Activated naive CD4-positive, alpha-beta T cell treated with anti-CD3 and anti-CD28 coated beads for 36 hours (primary cell): Measurements from ENCODE around the gene CFAP65. TPM values are rescaled to one million over a fixed set of nuclear protein-coding genes. Genes with fewer than 3 reads are reported as not detected.

Experiments used
- CTCF ChIA-PET: fragments of 350-600 bp; sonication (Branson Sonifier 250); formaldehyde crosslinking; loops from one replicate; lab custom pipeline; 2021; ENCODE audit warnings: antibody characterized with exemption; lab: Charles Lee
- DNase-seq: peaks from one replicate; pipeline ENCODE4 v3.0.0-alpha.2; 2020
- H3K27ac Mint-ChIP-seq: one replicate; pipeline ENCODE4 v1.8.0; 2021; ENCODE audit warnings: mild to moderate bottlenecking, mixed read lengths
- H3K27me3 Mint-ChIP-seq: one replicate; pipeline ENCODE4 v1.8.0; 2021; ENCODE audit warnings: low read depth, mixed read lengths
- H3K36me3 Mint-ChIP-seq: one replicate; pipeline ENCODE4 v1.8.0; 2021; ENCODE audit warnings: low read depth, mixed read lengths
- H3K4me1 Mint-ChIP-seq: one replicate; pipeline ENCODE4 v1.8.0; 2021; ENCODE audit warnings: low read depth, mixed read lengths
- H3K4me3 Mint-ChIP-seq: one replicate; pipeline ENCODE4 v1.8.0; 2021; ENCODE audit warnings: mild to moderate bottlenecking, moderate library complexity, mixed read lengths
- H3K9me3 Mint-ChIP-seq: one replicate; pipeline ENCODE4 v1.8.0; 2021; ENCODE audit warnings: mixed read lengths
- intact Hi-C: fragments of 100-400 bp; cut with micrococcal nuclease; formaldehyde crosslinking; loops from one replicate; pipeline ENCODE4 v1.15.1; 2023
- total RNA-seq, 2 experiments: library from RNA; stranded (reverse); gene quantifications; one replicate each; pipeline ENCODE4 v1.2.3, GENCODE V29; 2021

CFAP65 gene
- total RNA-seq, 2 experiments from 2014 or later = not detected

DNA sequence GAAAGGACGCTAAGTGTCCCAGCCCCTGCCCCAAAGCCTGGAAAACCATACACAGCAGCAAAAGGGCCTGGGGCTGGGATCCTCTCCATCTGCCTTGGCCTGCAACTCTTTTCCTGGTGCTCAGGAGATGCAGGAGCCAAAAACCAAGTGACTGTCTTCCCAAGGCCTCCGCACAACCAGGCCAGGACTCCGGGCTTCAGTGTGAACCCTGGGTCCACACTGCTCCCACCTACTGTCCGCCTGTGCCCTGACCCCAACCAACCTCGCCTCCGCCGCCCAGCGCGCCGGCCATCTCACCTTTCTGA is 57.4 kb downstream of the CFAP65 start:
- H3K9me3 Mint-ChIP-seq = no peaks in the 10 kb centered on the region
- H3K36me3 Mint-ChIP-seq = no peaks in the 10 kb centered on the region
- H3K4me1 Mint-ChIP-seq = peaks cover 33% of the 10 kb centered on the region
- peaks cover 70% of the 10 kb centered on the region for H3K27me3 Mint-ChIP-seq
- no peak overlapping the region for H3K27ac Mint-ChIP-seq
- no peak for DNase-seq
- H3K4me3 Mint-ChIP-seq = no peak overlapping the region
- CTCF ChIA-PET = interaction anchor here (1.2 to 4.4 kb wide), 3 partner anchors 10 to 22 kb away, joined by 3 to 63 read pairs (median 3); no protein-coding TSS in a partner anchor
- intact Hi-C loops = no loop called here

DNA sequence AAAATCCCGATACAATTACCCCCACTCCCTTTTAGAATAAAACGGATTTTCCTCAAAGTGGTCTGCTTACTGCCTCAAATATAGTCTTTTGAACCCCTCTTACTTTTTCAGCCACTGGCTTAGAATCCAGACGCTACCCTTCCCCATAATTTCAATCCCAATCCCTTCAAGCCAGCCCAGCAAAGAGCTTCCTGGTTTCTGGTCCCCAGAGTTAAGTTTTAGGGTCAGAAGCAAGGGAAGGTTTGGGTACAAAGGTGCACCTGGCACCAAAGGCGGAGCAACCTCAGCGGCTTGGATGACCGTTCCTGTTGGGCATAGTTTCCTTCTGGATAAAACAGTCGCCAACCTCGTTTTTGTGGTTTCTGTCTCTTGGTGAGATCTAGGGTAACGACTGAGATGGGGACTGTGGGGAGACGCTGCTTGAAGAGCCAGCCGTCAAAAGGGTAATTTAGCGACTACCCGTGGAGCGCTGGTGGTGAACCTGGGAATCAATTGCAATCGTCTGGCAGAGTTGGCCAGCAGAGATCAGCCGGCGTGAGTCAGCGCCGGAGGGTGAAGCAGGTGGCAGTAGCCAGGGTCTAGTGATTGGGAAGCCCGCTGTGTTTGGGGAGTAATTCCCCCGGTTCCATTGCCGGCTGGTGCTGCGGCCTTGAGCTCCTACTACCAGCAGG is 57.9 kb downstream of the CFAP65 start:
- H3K9me3 Mint-ChIP-seq = no peaks in the 10 kb centered on the region
- intact Hi-C loops = no loop called here
- no peaks in the 10 kb centered on the region for H3K36me3 Mint-ChIP-seq
- H3K27me3 Mint-ChIP-seq = peaks cover 68% of the 10 kb centered on the region
- H3K27ac Mint-ChIP-seq = no peak overlapping the region
- CTCF ChIA-PET = interaction anchor here (1.2 to 4.4 kb wide), 3 partner anchors 13 to 22 kb away, joined by 3 to 63 read pairs (median 3); no protein-coding TSS in a partner anchor
- H3K4me1 Mint-ChIP-seq = peaks cover 33% of the 10 kb centered on the region
- DNase-seq = no peak
- no peak overlapping the region for H3K4me3 Mint-ChIP-seq

DNA sequence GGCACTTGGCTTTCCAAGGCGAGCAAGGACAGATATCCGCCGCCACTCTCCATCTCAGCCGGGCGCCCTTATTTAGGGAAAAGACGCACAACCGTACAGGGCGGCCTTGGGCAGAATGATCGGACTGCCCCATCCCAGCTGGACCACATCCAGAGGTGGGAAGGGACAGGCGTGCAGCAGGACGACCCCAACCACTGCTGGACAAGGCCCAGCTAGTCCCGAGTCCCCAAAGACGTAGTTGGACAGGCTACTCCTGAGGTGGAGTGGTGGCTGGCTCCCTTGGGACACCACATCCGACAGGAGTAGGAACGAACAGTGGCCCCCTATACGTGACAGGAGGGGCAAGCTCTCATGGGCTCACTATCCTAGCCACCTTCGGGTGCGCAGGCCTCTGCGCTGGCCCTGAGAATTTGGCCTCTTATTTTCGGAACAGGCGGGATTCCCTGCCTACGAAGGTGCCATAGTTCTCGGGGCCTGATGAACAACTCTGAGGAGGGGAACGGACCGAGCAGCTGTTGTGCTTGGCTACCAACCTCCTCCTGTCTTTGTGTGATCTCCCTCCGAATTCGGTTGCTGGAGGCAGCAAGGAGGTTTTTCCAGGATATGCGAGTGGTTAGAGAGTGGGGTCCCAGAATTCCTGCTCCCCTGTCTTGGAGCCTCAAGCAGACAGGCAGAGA is 58.6 kb downstream of the CFAP65 start:
- Mint-ChIP-seq H3K4me3 (peak overlapping the region; percentile 15), H3K4me1 (peaks cover 33% of the 10 kb centered on the region), H3K9me3 (no peaks in the 10 kb centered on the region), H3K27me3 (peaks cover 69% of the 10 kb centered on the region), H3K27ac (no peak overlapping the region), H3K36me3 (no peaks in the 10 kb centered on the region)
- no peak for DNase-seq
- intact Hi-C loops = no loop called here
- CTCF ChIA-PET = interaction anchor here (0.5 to 4.4 kb wide), 8 partner anchors 14 to 1086 kb away, joined by 3 to 63 read pairs (median 4); partner anchors contain the start of gene CDK5R2

DNA sequence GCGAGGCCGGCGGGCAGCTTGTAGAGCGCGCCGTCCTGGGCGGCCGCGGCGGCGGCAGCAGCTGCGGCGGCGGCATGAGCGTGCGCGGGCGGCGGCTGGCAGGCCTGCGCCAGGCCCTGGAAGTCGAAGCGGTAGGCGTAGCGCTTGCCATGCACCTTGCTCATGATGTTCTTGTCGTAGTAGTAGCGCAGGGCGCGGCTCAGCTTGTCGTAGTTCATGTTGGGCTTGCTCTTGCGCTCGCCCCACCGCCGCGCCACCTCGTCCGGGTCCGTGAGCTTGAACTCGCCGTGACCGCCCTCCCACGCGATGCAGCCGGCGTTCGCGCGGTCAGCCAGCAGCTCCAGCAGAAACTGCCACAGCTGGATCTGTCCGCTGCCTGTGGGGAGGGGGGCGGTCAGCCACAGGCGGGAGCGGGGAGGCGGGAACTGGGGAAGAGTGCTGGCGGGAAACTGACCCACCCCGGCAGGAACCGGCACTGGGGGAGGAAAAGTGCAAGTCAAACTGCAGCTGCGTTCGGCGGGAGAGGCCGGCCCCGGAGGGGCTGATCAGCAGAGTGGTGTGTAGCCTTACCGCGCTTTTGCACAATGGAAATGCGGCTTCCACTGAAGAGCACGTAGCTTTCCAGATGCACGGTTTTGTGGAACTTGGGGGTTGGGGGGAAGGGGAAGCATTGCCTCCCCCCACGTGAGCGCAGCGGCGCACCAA is 59.3 kb downstream of the CFAP65 start:
- Mint-ChIP-seq H3K27ac (no peak overlapping the region), H3K36me3 (no peaks in the 10 kb centered on the region), H3K27me3 (peaks cover 65% of the 10 kb centered on the region), H3K4me3 (peak overlapping the region; percentile 31), H3K4me1 (peaks cover 33% of the 10 kb centered on the region), H3K9me3 (no peaks in the 10 kb centered on the region)
- intact Hi-C loops = loop anchor here (2.0 kb wide), 3 partner anchors 105 to 137 kb away; no protein-coding TSS in a partner anchor
- DNase-seq = peak; percentile 35
- CTCF ChIA-PET = interaction anchor here (1.0 to 4.4 kb wide), 14 partner anchors 14 to 172 kb away, joined by 3 to 63 read pairs (median 4); partner anchors contain the start of gene CDK5R2

DNA sequence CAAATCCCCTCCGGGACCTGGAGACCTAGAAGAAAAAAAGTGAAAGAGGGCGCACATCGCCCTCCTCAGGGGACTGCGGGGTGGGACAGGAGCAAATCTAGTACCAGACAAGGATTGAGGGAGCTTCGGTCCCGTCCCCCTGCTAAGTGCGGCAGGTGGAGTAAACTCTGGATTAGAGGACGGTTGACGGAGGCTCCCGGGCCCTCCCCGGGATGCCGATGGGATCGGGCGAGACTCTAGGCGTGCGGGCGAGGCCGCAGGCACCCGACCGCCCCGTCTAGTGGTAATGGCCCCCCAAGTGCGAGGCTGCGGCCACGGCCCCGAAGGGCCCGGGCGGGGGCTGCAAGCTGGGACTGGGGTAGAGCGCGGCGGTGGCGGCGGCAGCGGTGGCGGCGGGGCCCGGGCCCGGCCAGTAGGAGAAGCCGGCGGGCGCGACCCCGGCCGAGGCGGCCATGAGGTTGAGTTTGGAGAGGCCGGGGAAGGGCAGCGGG is 59.9 kb downstream of the CFAP65 start:
- Mint-ChIP-seq H3K27me3 (peaks cover 61% of the 10 kb centered on the region), H3K4me3 (peak overlapping the region; percentile 55), H3K9me3 (no peaks in the 10 kb centered on the region), H3K27ac (no peak overlapping the region), H3K36me3 (no peaks in the 10 kb centered on the region), H3K4me1 (peaks cover 33% of the 10 kb centered on the region)
- intact Hi-C loops = loop anchor here (2.0 kb wide), 3 partner anchors 105 to 137 kb away; no protein-coding TSS in a partner anchor
- CTCF ChIA-PET = interaction anchor here (0.9 to 4.4 kb wide), 15 partner anchors 15 to 173 kb away, joined by 3 to 63 read pairs (median 4); partner anchors contain the start of gene CDK5R2
- no peak for DNase-seq

GRCh38 chr2:218980735-218981389 is 60.5 kb downstream of the CFAP65 start:
- Mint-ChIP-seq H3K27me3 (peaks cover 59% of the 10 kb centered on the region), H3K4me3 (peak overlapping the region; percentile 55), H3K36me3 (no peaks in the 10 kb centered on the region), H3K4me1 (peaks cover 33% of the 10 kb centered on the region), H3K9me3 (no peaks in the 10 kb centered on the region), H3K27ac (no peak overlapping the region)
- CTCF ChIA-PET = interaction anchor here (0.7 to 4.4 kb wide), 58 partner anchors 9 to 254 kb away, joined by 3 to 63 read pairs (median 4); partner anchors contain the start of gene CDK5R2
- intact Hi-C loops = loop anchor here (1.0 to 2.0 kb wide), 7 partner anchors 12 to 138 kb away; partner anchors contain the start of gene CRYBA2
- DNase-seq = no peak

GRCh38 chr2:218979846-218980734 is 61.2 kb downstream of the CFAP65 start:
- H3K4me1 Mint-ChIP-seq = peaks cover 27% of the 10 kb centered on the region
- CTCF ChIA-PET = interaction anchor here (0.7 to 4.4 kb wide), 55 partner anchors 10 to 273 kb away, joined by 3 to 63 read pairs (median 5); no protein-coding TSS in a partner anchor
- H3K4me3 Mint-ChIP-seq = peak overlapping the region; percentile 56
- no peaks in the 10 kb centered on the region for H3K9me3 Mint-ChIP-seq
- H3K36me3 Mint-ChIP-seq = no peaks in the 10 kb centered on the region
- intact Hi-C loops = loop anchor here (1.0 to 2.0 kb wide), 7 partner anchors 13 to 139 kb away; partner anchors contain the start of gene CRYBA2
- peaks cover 58% of the 10 kb centered on the region for H3K27me3 Mint-ChIP-seq
- peak; percentile 90 for DNase-seq
- H3K27ac Mint-ChIP-seq = no peak overlapping the region

- CTCF ChIA-PET = interaction anchor here (0.7 to 2.2 kb wide), 4 partner anchors 83 to 360 kb away, joined by 3 to 4 read pairs (median 3); no protein-coding TSS in a partner anchor
- intact Hi-C loops = no loop called here
- H3K4me1 Mint-ChIP-seq = peaks cover 5% of the 10 kb centered on the region
- no peaks in the 10 kb centered on the region for H3K9me3 Mint-ChIP-seq
- H3K27ac Mint-ChIP-seq = no peak overlapping the region
- no peaks in the 10 kb centered on the region for H3K36me3 Mint-ChIP-seq
- no peak for DNase-seq
- H3K27me3 Mint-ChIP-seq = peaks cover 48% of the 10 kb centered on the region
- H3K4me3 Mint-ChIP-seq = no peak overlapping the region
These were observed 66.1 kb downstream of the CFAP65 start for GRCh38 chr2:218975060-218975777.

GRCh38 chr2:218970894-218971293 is 70.4 kb downstream of the CFAP65 start:
- Mint-ChIP-seq H3K27ac (no peak overlapping the region), H3K9me3 (no peaks in the 10 kb centered on the region), H3K27me3 (peaks cover 45% of the 10 kb centered on the region), H3K36me3 (no peaks in the 10 kb centered on the region), H3K4me1 (no peaks in the 10 kb centered on the region), H3K4me3 (no peak overlapping the region)
- intact Hi-C loops = no loop called here
- CTCF ChIA-PET = interaction anchor here (0.8 to 2.1 kb wide), 2 partner anchors 9 to 24 kb away, joined by 3 to 7 read pairs; no protein-coding TSS in a partner anchor
- no peak for DNase-seq

DNA sequence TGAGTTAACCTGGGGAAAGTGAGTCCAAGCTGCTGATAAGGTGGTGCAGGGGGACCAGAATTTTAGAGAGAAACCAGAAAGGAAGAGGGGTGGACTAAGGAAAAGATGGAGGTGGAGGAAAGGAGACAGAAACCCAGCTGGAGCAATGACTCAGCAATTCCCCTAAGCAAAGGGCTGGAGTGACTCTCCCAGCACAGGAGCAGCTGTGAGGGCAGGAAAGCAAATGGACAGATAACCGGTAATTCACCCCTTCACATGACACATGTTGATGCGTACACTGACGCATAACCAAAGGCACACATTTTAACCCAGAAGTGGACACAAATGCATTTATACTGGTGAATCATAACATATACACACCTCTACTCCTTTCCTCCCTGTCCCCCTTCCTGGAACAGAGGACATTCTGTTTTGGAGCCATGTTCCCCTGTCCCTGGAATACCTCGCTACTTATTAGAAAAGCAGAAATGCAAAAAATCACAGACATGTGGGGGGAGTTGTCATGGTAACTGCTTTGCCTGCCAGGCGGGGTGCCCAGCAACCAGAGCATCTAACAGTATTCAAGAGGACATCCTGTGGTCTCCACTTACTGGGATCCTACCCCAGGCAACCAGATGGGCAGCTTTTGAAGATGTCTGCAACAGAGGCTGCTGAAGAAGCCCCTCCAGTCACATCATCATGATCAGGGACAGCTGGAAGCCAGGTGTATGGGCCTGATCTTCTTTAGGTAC is 77.1 kb downstream of the CFAP65 start:
- Mint-ChIP-seq H3K9me3 (no peaks in the 10 kb centered on the region), H3K4me3 (no peak overlapping the region), H3K27ac (no peak overlapping the region), H3K36me3 (no peaks in the 10 kb centered on the region), H3K4me1 (peaks cover 15% of the 10 kb centered on the region), H3K27me3 (peaks cover 60% of the 10 kb centered on the region)
- no peak for DNase-seq
- intact Hi-C loops = no loop called here
- CTCF ChIA-PET = interaction anchor here (0.7 to 2.5 kb wide), 2 partner anchors 16 to 348 kb away, joined by 4 to 14 read pairs; no protein-coding TSS in a partner anchor
